Neuronal stem cell (in vitro differentiated cells): ENCODE measurements around the gene RAPH1.
A peak's percentile ranks its signal among the peaks of the same experiment; 100 is the strongest.

Experiments
- DNase-seq: peaks from one replicate; pipeline ENCODE4 v3.0.0-alpha.2; 2013; ENCODE audit warnings: low spot score
- H2AFZ ChIP-seq: one replicate; pipeline ENCODE4 v1.6.1; 2013; ENCODE audit warnings: mild to moderate bottlenecking, low read length, inconsistent platforms
- H2AK5ac ChIP-seq: 2 replicates; pipeline ENCODE4 v1.6.1; 2013; ENCODE audit warnings: low read depth, mild to moderate bottlenecking, inconsistent platforms, low read length, moderate library complexity, mixed read lengths
- H2BK120ac ChIP-seq: 2 replicates; pipeline ENCODE4 v1.6.1; 2013; ENCODE audit warnings: low read depth, mild to moderate bottlenecking, inconsistent platforms, low read length, moderate library complexity, mixed read lengths
- H2BK12ac ChIP-seq: one replicate; pipeline ENCODE4 v1.6.1; 2013; ENCODE audit warnings: low read length, inconsistent platforms
- H2BK15ac ChIP-seq: 2 replicates; pipeline ENCODE4 v1.6.1; 2013; ENCODE audit warnings: mild to moderate bottlenecking, low read length, inconsistent platforms, mixed read lengths
- H2BK5ac ChIP-seq: one replicate; pipeline ENCODE4 v1.6.1; 2013; ENCODE audit warnings: inconsistent platforms, mild to moderate bottlenecking, low read length, moderate library complexity
- H3K14ac ChIP-seq: one replicate; pipeline ENCODE4 v1.6.1; 2013; ENCODE audit warnings: low read length, inconsistent platforms
- H3K18ac ChIP-seq: 2 replicates; pipeline ENCODE4 v1.6.1; 2013; ENCODE audit warnings: low read length, inconsistent platforms
- H3K23ac ChIP-seq: 2 replicates; pipeline ENCODE4 v1.6.1; 2013; ENCODE audit warnings: low read depth, mild to moderate bottlenecking, mixed read lengths, low read length, inconsistent platforms; ENCODE audit not compliant: poor library complexity
- H3K27ac ChIP-seq: replicated peaks from 3 replicates; pipeline ENCODE4 v1.5.1; 2013; ENCODE audit warnings: low read length, inconsistent platforms
- H3K27me3 ChIP-seq, 3 experiments: 2 replicates each; pipeline ENCODE4 v1.6.1; 2013; ENCODE audit warnings: low read length in 3 of 3, mild to moderate bottlenecking in 2 of 3, inconsistent platforms in 1 of 3, low read depth in 1 of 3, mixed read lengths in 1 of 3, moderate library complexity in 1 of 3; ENCODE audit not compliant: control insufficient read depth in 3 of 3, insufficient read depth in 3 of 3
- H3K36me3 ChIP-seq, 2 donors: replicated peaks in 1 of 2; 2 replicates each; pipeline ENCODE4 v1.6.1; 2013; ENCODE audit warnings: low read length in 2 of 2; ENCODE audit not compliant: control insufficient read depth in 2 of 2, insufficient read depth in 2 of 2
- H3K4ac ChIP-seq: 2 replicates; pipeline ENCODE4 v1.6.1; 2013; ENCODE audit warnings: inconsistent platforms, mild to moderate bottlenecking, low read length, moderate library complexity
- H3K4me1 ChIP-seq, 2 donors: 1 replicate in 1 of 2; 2 replicates in 1 of 2; pipeline ENCODE4 v1.6.1; 2013; ENCODE audit warnings: low read length in 2 of 2, low read depth in 1 of 2; ENCODE audit not compliant: control insufficient read depth in 2 of 2, insufficient read depth in 1 of 2
- H3K4me2 ChIP-seq: one replicate; pipeline ENCODE4 v1.6.1; 2013; ENCODE audit warnings: mild to moderate bottlenecking, low read length, inconsistent platforms; ENCODE audit not compliant: insufficient read depth, poor library complexity, severe bottlenecking
- H3K4me3 ChIP-seq, 2 donors: 2 replicates each; pipeline ENCODE4 v1.5.1; 2013; ENCODE audit warnings: low read length in 2 of 2, mild to moderate bottlenecking in 2 of 2, inconsistent platforms in 1 of 2, moderate library complexity in 1 of 2
- H3K79me1 ChIP-seq: one replicate; pipeline ENCODE4 v1.6.1; 2013; ENCODE audit warnings: low read depth, mild to moderate bottlenecking, inconsistent platforms, low read length, moderate library complexity
- H3K9ac ChIP-seq: one replicate; pipeline ENCODE4 v1.6.1; 2013; ENCODE audit warnings: mild to moderate bottlenecking, low read depth, low read length, inconsistent platforms; ENCODE audit not compliant: poor library complexity
- H3K9me3 ChIP-seq, 2 donors: replicated peaks in 1 of 2; 2 replicates each; pipeline versions ENCODE3 to v1.6.1; 2013; ENCODE audit warnings: low read length in 2 of 2, mild to moderate bottlenecking in 2 of 2, inconsistent platforms in 1 of 2, low read depth in 1 of 2, mixed read lengths in 1 of 2, moderate library complexity in 1 of 2; ENCODE audit not compliant: control insufficient read depth in 2 of 2, insufficient read depth in 1 of 2
- H4K8ac ChIP-seq: one replicate; pipeline ENCODE4 v1.6.1; 2013; ENCODE audit warnings: low read depth, mild to moderate bottlenecking, inconsistent platforms, low read length, moderate library complexity
- H4K91ac ChIP-seq: one replicate; pipeline ENCODE4 v1.6.1; 2013; ENCODE audit warnings: low read length, low read depth, mild to moderate bottlenecking, inconsistent platforms; ENCODE audit not compliant: poor library complexity
- WGBS, 2 donors: extraction: QIAGEN DNeasy Blood & Tissue Kit; methylation state at CpG; one replicate each; pipeline ENCODE4 v1.1.7; 2013; ENCODE audit warnings: missing lambda C conversion rate in 2 of 2, mixed read lengths in 1 of 2; ENCODE audit not compliant: insufficient read length in 2 of 2, insufficient replicate concordance in 1 of 2; ENCODE audit errors: extremely low coverage in 2 of 2; 5-methylcytosine and 5-hydroxymethylcytosine counted together

Gene RAPH1

DNA sequence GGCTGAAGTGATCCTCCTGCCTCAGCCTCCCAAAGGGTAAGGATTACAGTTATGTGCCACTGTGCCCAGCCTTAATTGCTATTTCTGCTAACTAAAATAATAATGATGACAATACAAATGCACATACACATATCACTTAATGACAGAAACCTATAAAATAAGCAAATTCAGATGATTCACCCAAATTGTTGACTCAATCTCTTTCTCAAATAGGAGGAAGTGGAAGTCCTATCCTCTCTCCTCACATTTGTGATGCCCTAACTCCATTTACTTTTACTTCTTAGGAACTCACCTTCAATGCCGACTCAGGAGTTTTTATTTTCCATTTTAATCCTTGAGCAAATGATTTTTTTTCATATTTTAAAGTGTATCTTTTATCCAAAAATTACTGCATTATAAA, 24.5 kb upstream of the RAPH1 start:
- no peaks in the 10 kb centered on the region for H3K4me1 ChIP-seq
- H2BK120ac ChIP-seq: no peak overlapping the region
- no peak overlapping the region for H2BK12ac ChIP-seq
- H3K4ac ChIP-seq: no peak overlapping the region
- H3K4me2 ChIP-seq: no peak overlapping the region
- DNase-seq: no peak
- H3K9me3 ChIP-seq: no peaks in the 10 kb centered on the region
- H3K79me1 ChIP-seq: no peaks in the 10 kb centered on the region
- no peak overlapping the region for H4K91ac ChIP-seq
- H2AK5ac ChIP-seq: no peak overlapping the region
- H3K27ac ChIP-seq: no peak overlapping the region
- no peak overlapping the region for H2BK5ac ChIP-seq
- no CpG with 5 or more reads among the region's 1 CpG for WGBS, 2 donors
- H2BK15ac ChIP-seq: no peak overlapping the region
- no peak overlapping the region for H2AFZ ChIP-seq
- H3K23ac ChIP-seq: no peak overlapping the region
- H3K14ac ChIP-seq: no peak overlapping the region
- H3K27me3 ChIP-seq: peaks cover 0 to 7% (median 0%) of the 10 kb centered on the region in 3 experiments
- H3K18ac ChIP-seq: no peak overlapping the region
- H3K36me3 ChIP-seq: no peaks in the 10 kb centered on the region
- no peak overlapping the region for H3K4me3 ChIP-seq
- H4K8ac ChIP-seq: no peak overlapping the region
- H3K9ac ChIP-seq: no peak overlapping the region

DNA sequence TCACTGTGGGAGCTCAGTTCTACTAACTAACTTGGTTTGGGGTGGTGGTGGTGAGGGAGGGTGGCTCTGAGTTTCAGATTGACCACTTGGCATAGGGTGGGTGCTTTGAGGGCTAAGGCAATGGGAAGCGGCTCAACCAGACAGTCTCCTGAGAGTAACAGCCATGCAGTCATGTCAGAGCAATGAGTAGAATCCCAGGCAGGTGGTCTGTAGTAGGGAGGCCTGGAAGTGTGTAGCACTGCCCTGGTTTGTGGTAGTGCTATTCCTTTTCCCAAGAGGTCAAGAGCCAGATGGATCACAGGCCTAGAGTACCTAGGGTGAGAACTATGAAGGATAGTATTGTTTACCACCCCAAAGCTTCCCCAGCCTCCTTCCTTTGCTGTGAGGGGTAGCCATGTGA, 18.7 kb upstream of the RAPH1 start:
- no peak overlapping the region for H3K4me2 ChIP-seq
- no peak overlapping the region for H2BK15ac ChIP-seq
- no peak overlapping the region for H2AK5ac ChIP-seq
- H3K9me3 ChIP-seq: no peaks in the 10 kb centered on the region
- H4K8ac ChIP-seq: no peak overlapping the region
- no peak overlapping the region for H3K14ac ChIP-seq
- H3K4me1 ChIP-seq: no peaks in the 10 kb centered on the region
- no peak overlapping the region for H3K27ac ChIP-seq
- H3K9ac ChIP-seq: no peak overlapping the region
- no peak overlapping the region for H2AFZ ChIP-seq
- no peak overlapping the region for H3K4me3 ChIP-seq
- H3K79me1 ChIP-seq: no peaks in the 10 kb centered on the region
- no peak overlapping the region for H3K4ac ChIP-seq
- H2BK5ac ChIP-seq: no peak overlapping the region
- peak overlapping the region; percentile 6 for H3K23ac ChIP-seq
- H2BK12ac ChIP-seq: no peak overlapping the region
- no peak overlapping the region for H3K18ac ChIP-seq
- DNase-seq: no peak
- no peaks in the 10 kb centered on the region for H3K27me3 ChIP-seq
- WGBS, 2 donors: no CpG with 5 or more reads among the region's 1 CpG
- no peaks in the 10 kb centered on the region for H3K36me3 ChIP-seq
- H4K91ac ChIP-seq: no peak overlapping the region
- no peak overlapping the region for H2BK120ac ChIP-seq

DNA sequence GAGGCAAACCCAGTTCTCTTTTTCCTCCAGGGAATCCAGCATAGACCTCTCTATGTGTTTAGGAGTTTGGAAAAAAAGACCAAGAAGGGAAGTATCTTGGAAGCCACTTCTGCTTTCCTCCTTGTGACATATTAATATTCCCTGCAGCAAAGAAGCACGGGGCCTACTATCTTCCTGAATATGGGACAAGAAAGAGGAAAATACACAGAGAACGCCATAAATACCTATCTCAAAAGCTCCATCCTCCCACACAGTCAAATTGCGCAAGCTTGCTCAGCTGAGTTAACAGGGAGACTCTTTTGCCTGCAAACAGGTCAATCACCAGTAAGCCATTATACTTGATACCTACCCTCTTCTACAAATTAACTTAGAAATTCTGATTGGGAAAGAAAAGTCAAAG, 16.7 kb upstream of the RAPH1 start:
- H3K36me3 ChIP-seq: no peaks in the 10 kb centered on the region
- H3K4me2 ChIP-seq: no peak overlapping the region
- H2BK12ac ChIP-seq: no peak overlapping the region
- no peak overlapping the region for H3K27ac ChIP-seq
- H3K27me3 ChIP-seq: peaks cover 0 to 6% (median 0%) of the 10 kb centered on the region in 3 experiments
- no peak overlapping the region for H3K14ac ChIP-seq
- no peak overlapping the region for H2BK5ac ChIP-seq
- H2BK120ac ChIP-seq: no peak overlapping the region
- no peak overlapping the region for H3K23ac ChIP-seq
- no peak overlapping the region for H3K9ac ChIP-seq
- no peak for DNase-seq
- H4K91ac ChIP-seq: no peak overlapping the region
- H2AK5ac ChIP-seq: no peak overlapping the region
- H3K18ac ChIP-seq: no peak overlapping the region
- no peaks in the 10 kb centered on the region for H3K9me3 ChIP-seq
- H3K79me1 ChIP-seq: no peaks in the 10 kb centered on the region
- no peak overlapping the region for H2AFZ ChIP-seq
- no peaks in the 10 kb centered on the region for H3K4me1 ChIP-seq
- H3K4me3 ChIP-seq: no peak overlapping the region
- no peak overlapping the region for H3K4ac ChIP-seq
- no CpG with 5 or more reads among the region's 3 CpGs for WGBS, 2 donors
- H2BK15ac ChIP-seq: no peak overlapping the region
- H4K8ac ChIP-seq: no peak overlapping the region

DNA sequence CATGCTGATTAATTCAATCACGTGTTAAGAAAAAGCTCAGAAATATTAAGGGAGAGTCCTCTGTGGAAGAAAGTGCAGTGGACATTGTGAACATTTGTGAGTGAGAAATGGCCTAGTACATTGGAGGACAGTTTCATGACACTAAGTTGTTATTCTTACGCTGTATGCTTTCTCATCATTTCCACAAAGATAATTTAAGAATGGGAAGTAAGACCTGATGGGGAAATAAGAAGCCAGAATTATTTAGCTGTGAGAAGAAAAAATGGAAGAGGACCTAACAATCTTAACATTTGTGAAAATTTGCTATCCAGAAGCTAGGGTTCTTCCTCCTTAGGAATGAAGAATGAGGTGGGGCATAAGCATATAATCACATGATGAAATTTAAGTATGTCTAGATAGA, 15.2 kb upstream of the RAPH1 start:
- Histone ChIP-seq H4K8ac (no peak overlapping the region), H3K27me3 (peaks cover 0 to 6% (median 0%) of the 10 kb centered on the region in 3 experiments), H3K36me3 (no peaks in the 10 kb centered on the region), H3K4me1 (no peaks in the 10 kb centered on the region), H2AK5ac (no peak overlapping the region), H4K91ac (no peak overlapping the region), H3K18ac (no peak overlapping the region), H2BK12ac (no peak overlapping the region), H3K79me1 (no peaks in the 10 kb centered on the region), H3K4me2 (no peak overlapping the region), H3K9ac (no peak overlapping the region), H3K9me3 (no peaks in the 10 kb centered on the region), H3K14ac (no peak overlapping the region), H3K4me3 (no peak overlapping the region), H3K23ac (no peak overlapping the region), H2BK120ac (no peak overlapping the region), H2BK5ac (no peak overlapping the region), H2AFZ (no peak overlapping the region), H2BK15ac (no peak overlapping the region), H3K27ac (no peak overlapping the region), H3K4ac (no peak overlapping the region)
- DNase-seq: no peak
- WGBS, 2 donors: no CpG with 5 or more reads among the region's 2 CpGs
